Ishikawa (cell line): Measurements from ENCODE around the gene APBA1.

Experiments
- CEBPB ChIP-seq: IDR thresholded peaks from 2 replicates; pipeline ENCODE4 v1.6.1; 2012
- EP300 ChIP-seq: IDR thresholded peaks from 2 replicates; pipeline ENCODE4 v1.6.1; 2012; ENCODE audit warnings: borderline replicate concordance
- FOXM1 ChIP-seq: IDR thresholded peaks from 2 replicates; pipeline ENCODE4 v1.6.1; 2012; ENCODE audit warnings: low read depth, borderline replicate concordance
- RAD21 ChIP-seq: IDR thresholded peaks from 2 replicates; pipeline ENCODE4 v1.6.1; 2012; ENCODE audit warnings: low read depth
- TCF12 ChIP-seq: IDR thresholded peaks from 2 replicates; pipeline ENCODE4 v1.6.1; 2012; ENCODE audit warnings: low read depth
- YY1 ChIP-seq: IDR thresholded peaks from 2 replicates; pipeline ENCODE4 v1.6.1; 2012; ENCODE audit warnings: low read depth
- ZBTB7A ChIP-seq: IDR thresholded peaks from 2 replicates; pipeline ENCODE4 v1.6.1; 2012; ENCODE audit warnings: low read depth
- TF ChIP-seq, protein P1 (sequence below): IDR thresholded peaks from 2 replicates; pipeline ENCODE4 v1.6.1; 2012
- TF ChIP-seq, protein P2 (sequence below): IDR thresholded peaks from 2 replicates; pipeline ENCODE4 v1.6.1; 2012

DNA sequence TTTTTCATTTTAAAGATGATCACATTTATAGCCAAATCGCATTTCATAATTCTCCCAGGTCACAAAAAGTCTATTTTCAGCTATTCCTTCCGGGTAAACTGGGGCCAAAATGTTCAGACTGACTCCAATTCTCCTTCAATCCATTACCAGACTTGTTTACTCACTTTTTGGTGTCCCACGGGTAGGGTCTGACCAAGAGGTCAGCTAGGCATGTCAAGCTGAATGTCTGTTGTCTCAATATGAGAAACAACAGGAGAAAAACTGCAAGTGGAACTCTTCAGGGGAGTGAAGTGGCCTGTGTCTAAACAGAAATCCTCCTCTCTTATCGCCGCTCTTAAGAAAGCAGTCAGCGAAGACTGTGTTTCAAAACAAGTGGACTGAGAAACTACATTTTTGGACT lies 171.3 kb downstream of the APBA1 start:
- no peak for TF ChIP-seq EP300
- no peak for TF ChIP-seq RAD21
- TF ChIP-seq ZBTB7A: no peak
- no peak for TF ChIP-seq CEBPB
- TF ChIP-seq, protein P1, sequence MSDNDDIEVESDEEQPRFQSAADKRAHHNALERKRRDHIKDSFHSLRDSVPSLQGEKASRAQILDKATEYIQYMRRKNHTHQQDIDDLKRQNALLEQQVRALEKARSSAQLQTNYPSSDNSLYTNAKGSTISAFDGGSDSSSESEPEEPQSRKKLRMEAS: no peak
- no peak for TF ChIP-seq TCF12
- TF ChIP-seq, protein P2, sequence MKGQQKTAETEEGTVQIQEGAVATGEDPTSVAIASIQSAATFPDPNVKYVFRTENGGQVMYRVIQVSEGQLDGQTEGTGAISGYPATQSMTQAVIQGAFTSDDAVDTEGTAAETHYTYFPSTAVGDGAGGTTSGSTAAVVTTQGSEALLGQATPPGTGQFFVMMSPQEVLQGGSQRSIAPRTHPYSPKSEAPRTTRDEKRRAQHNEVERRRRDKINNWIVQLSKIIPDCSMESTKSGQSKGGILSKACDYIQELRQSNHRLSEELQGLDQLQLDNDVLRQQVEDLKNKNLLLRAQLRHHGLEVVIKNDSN: no peak
- no peak for TF ChIP-seq FOXM1
- no peak for TF ChIP-seq YY1
